H1 (cell line): ENCODE data around the gene HAUS2. TPM values are rescaled to one million over a fixed set of nuclear protein-coding genes. Genes with fewer than 3 reads are reported as not detected.

Experiments used
- CTCF ChIA-PET: fragments of 300-600 bp; sonication (Branson Sonifier 250); formaldehyde crosslinking; loops from one replicate; lab custom pipeline; 2021; ENCODE audit not compliant: partially characterized antibody; lab: Charles Lee
- POLR2A ChIA-PET: fragments of 300-600 bp; sonication (Branson Sonifier 250); formaldehyde crosslinking; loops from one replicate; lab custom pipeline; 2021; ENCODE audit warnings: inconsistent platforms; ENCODE audit not compliant: partially characterized antibody; lab: Charles Lee
- DNase-seq, 2 experiments: peaks; one replicate each; pipeline versions ENCODE4 v3.0.0 to v3.0.0-alpha.2; 2010 to 2022; ENCODE audit warnings: low spot score in 2 of 2, low read depth in 1 of 2, mixed read lengths in 1 of 2
- FAIRE-seq: peaks from 2 replicates; lab custom pipeline; 2011; peaks lifted over from hg19 to GRCh38; lab: Jason Lieb, UNC
- H2AFZ ChIP-seq: 2 replicates; pipeline ENCODE4 v1.8.1; 2012; ENCODE audit warnings: low read length, inconsistent platforms
- H2AK5ac ChIP-seq: 2 replicates; pipeline ENCODE4 v1.6.1; 2013; ENCODE audit warnings: low read depth, low read length
- H2BK120ac ChIP-seq: replicated peaks from 2 replicates; pipeline ENCODE3; 2013; ENCODE audit warnings: low read depth, low read length, inconsistent platforms
- H2BK12ac ChIP-seq: 2 replicates; pipeline ENCODE4 v1.6.1; 2013; ENCODE audit warnings: low read depth, low read length
- H2BK15ac ChIP-seq: 2 replicates; pipeline ENCODE4 v1.6.1; 2013; ENCODE audit warnings: low read length
- H2BK20ac ChIP-seq: 2 replicates; pipeline ENCODE4 v1.6.1; 2013; ENCODE audit warnings: low read length
- H2BK5ac ChIP-seq: 2 replicates; pipeline ENCODE4 v1.6.1; 2013; ENCODE audit warnings: low read depth, low read length
- H3K14ac ChIP-seq: 2 replicates; pipeline ENCODE4 v1.6.1; 2013; ENCODE audit warnings: inconsistent platforms; ENCODE audit not compliant: insufficient read length
- H3K18ac ChIP-seq: 2 replicates; pipeline ENCODE4 v1.6.1; 2013; ENCODE audit warnings: low read length; ENCODE audit errors: extremely low read depth
- H3K23ac ChIP-seq: 2 replicates; pipeline ENCODE4 v1.6.1; 2013; ENCODE audit warnings: inconsistent platforms; ENCODE audit not compliant: insufficient read length
- H3K23me2 ChIP-seq: 2 replicates; pipeline ENCODE4 v1.6.1; 2013; ENCODE audit warnings: low read depth, low read length
- H3K27ac ChIP-seq: 2 replicates; pipeline ENCODE4 v1.6.1; 2011; ENCODE audit warnings: low read depth, low read length, inconsistent platforms
- H3K27me3 ChIP-seq, 4 experiments: replicated peaks in 1 of 4; 1 replicate in 1 of 4; 2 replicates in 3 of 4; pipeline versions ENCODE4 v1.6.1 to v1.8.1; 2011 to 2013; ENCODE audit warnings: low read length in 3 of 4, mild to moderate bottlenecking in 3 of 4, inconsistent platforms in 2 of 4, mixed read lengths in 2 of 4, moderate library complexity in 1 of 4; ENCODE audit not compliant: control insufficient read depth in 3 of 4, insufficient read depth in 3 of 4; ENCODE audit errors: extremely low read depth in 1 of 4
- H3K36me3 ChIP-seq, 4 experiments: 2 replicates each; pipeline versions ENCODE4 v1.6.1 to v1.8.1; 2011 to 2013; ENCODE audit warnings: mild to moderate bottlenecking in 4 of 4, low read length in 3 of 4, moderate library complexity in 2 of 4, control low read depth in 1 of 4, inconsistent platforms in 1 of 4; ENCODE audit not compliant: insufficient read depth in 4 of 4, control insufficient read depth in 2 of 4
- H3K4ac ChIP-seq: replicated peaks from 2 replicates; pipeline ENCODE3; 2013; ENCODE audit warnings: low read length, low read depth, mixed read lengths, inconsistent platforms; ENCODE audit not compliant: insufficient read length
- H3K4me1 ChIP-seq, 4 experiments: replicated peaks in 1 of 4; 1 replicate in 1 of 4; 2 replicates in 3 of 4; pipeline versions ENCODE4 v1.6.1 to v1.8.1; 2011 to 2013; ENCODE audit warnings: low read length in 3 of 4, inconsistent platforms in 2 of 4, mixed read lengths in 1 of 4; ENCODE audit not compliant: insufficient read depth in 4 of 4, control insufficient read depth in 3 of 4
- H3K4me2 ChIP-seq, 2 experiments: 2 replicates each; pipeline versions ENCODE4 v1.6.1 to v1.8.1; 2011 to 2013; ENCODE audit warnings: low read depth in 2 of 2, low read length in 2 of 2, control low read depth in 1 of 2, inconsistent platforms in 1 of 2, mild to moderate bottlenecking in 1 of 2; ENCODE audit not compliant: insufficient read depth in 1 of 2
- H3K4me3 ChIP-seq, 4 experiments: fragments of 200-600, 300-600 bp in 1 of 4; sonication (generic), shearing (Covaris generic), sonication (Bioruptor Twin) in 1 of 4; 2 replicates each; pipeline versions ENCODE4 v1.5.1 to v1.8.1; 2011 to 2016; ENCODE audit warnings: low read length in 4 of 4, low read depth in 3 of 4, control low read depth in 2 of 4, inconsistent platforms in 2 of 4, mild to moderate bottlenecking in 2 of 4, mixed read lengths in 1 of 4, moderate library complexity in 1 of 4; ENCODE audit not compliant: insufficient read depth in 2 of 4; ENCODE audit errors: extremely low read depth in 1 of 4
- H3K56ac ChIP-seq: replicated peaks from 2 replicates; pipeline ENCODE3; 2013; ENCODE audit warnings: low read depth, mild to moderate bottlenecking, mixed read lengths, low read length, inconsistent platforms; ENCODE audit not compliant: insufficient read length
- H3K79me1 ChIP-seq: 2 replicates; pipeline ENCODE4 v1.6.1; 2013; ENCODE audit warnings: low read depth, low read length, control low read depth
- H3K79me2 ChIP-seq, 2 experiments: 2 replicates each; pipeline versions ENCODE4 v1.6.1 to v1.8.1; 2012 to 2013; ENCODE audit warnings: low read length in 2 of 2, mild to moderate bottlenecking in 2 of 2, inconsistent platforms in 1 of 2; ENCODE audit not compliant: insufficient read depth in 2 of 2, control insufficient read depth in 1 of 2
- H3K9ac ChIP-seq, 4 experiments: replicated peaks in 1 of 4; 1 replicate in 1 of 4; 2 replicates in 3 of 4; pipeline versions ENCODE4 v1.6.1 to v1.8.1; 2011 to 2013; ENCODE audit warnings: low read depth in 3 of 4, low read length in 3 of 4, control low read depth in 2 of 4, mild to moderate bottlenecking in 2 of 4, moderate library complexity in 2 of 4, inconsistent platforms in 1 of 4; ENCODE audit errors: extremely low read depth in 1 of 4
- H3K9me3 ChIP-seq, 2 experiments: 2 replicates each; pipeline versions ENCODE4 v1.6.1 to v1.8.1; 2012 to 2013; ENCODE audit warnings: mild to moderate bottlenecking in 2 of 2, moderate library complexity in 2 of 2, control low read depth in 1 of 2, inconsistent platforms in 1 of 2, low read depth in 1 of 2, low read length in 1 of 2, mixed read lengths in 1 of 2; ENCODE audit not compliant: insufficient read depth in 2 of 2
- H4K20me1 ChIP-seq, 2 experiments: replicated peaks in 1 of 2; 2 replicates each; pipeline versions ENCODE3 to v1.8.1; 2011 to 2013; ENCODE audit warnings: inconsistent platforms in 2 of 2, low read length in 2 of 2, mild to moderate bottlenecking in 1 of 2; ENCODE audit not compliant: insufficient read depth in 2 of 2, control insufficient read depth in 1 of 2
- H4K5ac ChIP-seq: 2 replicates; pipeline ENCODE4 v1.6.1; 2013; ENCODE audit warnings: low read length, low read depth, mixed read lengths, inconsistent platforms; ENCODE audit not compliant: insufficient read length
- H4K8ac ChIP-seq: 2 replicates; pipeline ENCODE4 v1.8.0; 2013; ENCODE audit warnings: mild to moderate bottlenecking, moderate library complexity, low read length, inconsistent platforms; ENCODE audit not compliant: insufficient read depth; ENCODE audit errors: extremely low read depth
- H4K91ac ChIP-seq: replicated peaks from 2 replicates; pipeline ENCODE3; 2013; ENCODE audit warnings: low read length, mixed read lengths, inconsistent platforms; ENCODE audit not compliant: insufficient read length
- ASH2L ChIP-seq: fragments of 200-600, 300-600 bp; sonication (generic); IDR thresholded peaks from one replicate; pipeline ENCODE4 v1.7.1; 2017; ENCODE audit warnings: low read length
- EGR1 ChIP-seq: IDR thresholded peaks from 2 replicates; pipeline ENCODE4 v1.6.1; 2011; ENCODE audit warnings: low read depth, low read length, borderline replicate concordance
- EZH2 ChIP-seq: fragments of 200-600 bp; sonication (generic); IDR thresholded peaks from 2 replicates; pipeline ENCODE4 v1.7.1; 2012; ENCODE audit warnings: low read depth, mild to moderate bottlenecking, moderate library complexity, low read length, inconsistent platforms; ENCODE audit not compliant: severe bottlenecking
- GABPA ChIP-seq: IDR thresholded peaks from 2 replicates; pipeline ENCODE4 v1.6.1; 2011; ENCODE audit warnings: mild to moderate bottlenecking, low read length, moderate library complexity, borderline replicate concordance; ENCODE audit not compliant: insufficient read depth
- GTF2F1 ChIP-seq: IDR thresholded peaks from 2 replicates; pipeline ENCODE4 v1.6.1; 2012; ENCODE audit warnings: low read depth, low read length, improper control_type of control experiment, borderline replicate concordance
- JUND ChIP-seq: IDR thresholded peaks from 2 replicates; pipeline ENCODE4 v1.6.1; 2011; ENCODE audit warnings: mild to moderate bottlenecking, improper control_type of control experiment, low read length
- NRF1 ChIP-seq: IDR thresholded peaks from 2 replicates; pipeline ENCODE4 v1.6.1; 2011; ENCODE audit warnings: mild to moderate bottlenecking, low read depth, low read length, improper control_type of control experiment
- SIX5 ChIP-seq: IDR thresholded peaks from 2 replicates; pipeline ENCODE4 v1.6.1; 2011; ENCODE audit warnings: mild to moderate bottlenecking, low read depth, low read length
- SP2 ChIP-seq: IDR thresholded peaks from 2 replicates; pipeline ENCODE4 v1.6.1; 2012; ENCODE audit warnings: mild to moderate bottlenecking, low read length, inconsistent platforms
- WGBS, 2 experiments: shearing (Covaris generic) in 1 of 2; methylation state at CpG; one replicate each; pipeline versions ENCODE4 v1.1.6 to v1.1.7; 2013 to 2015; ENCODE audit warnings: low lambda C conversion rate in 2 of 2, mixed read lengths in 2 of 2, inconsistent platforms in 1 of 2, low coverage in 1 of 2, missing lambda C conversion rate in 1 of 2; ENCODE audit not compliant: insufficient replicate concordance in 2 of 2, insufficient coverage in 1 of 2, insufficient read length in 1 of 2; ENCODE audit errors: extremely low coverage in 1 of 2, missing lambda C conversion rate in 1 of 2; 5-methylcytosine and 5-hydroxymethylcytosine counted together
- polyA plus RNA-seq, 7 experiments: library from polyadenylated mRNA; depleted of rRNA in 3 of 7; stranded (reverse) in 5 of 7; unstranded in 2 of 7; fragments of >200 nt in 5 of 7; fragments of 200-250 nt in 2 of 7; gene quantifications; 1 replicate in 5 of 7; 2 replicates in 1 of 7; 4 replicates in 1 of 7; pipeline versions ENCODE4 v1.2.1 to v1.2.3, GENCODE V29; 2011 to 2013; ENCODE audit warnings: missing spikeins in 2 of 7, mixed read lengths in 2 of 7
- total RNA-seq: library from RNA; stranded (reverse); fragmentation: NEBNext Ultra II Directional; extraction: Animal tissue kit (Norgen Biotek cat#: 25700); gene quantifications from 2 replicates; pipeline ENCODE4 v1.2.1, GENCODE V29; 2021
- TF ChIP-seq, protein P1 (sequence below): IDR thresholded peaks from 2 replicates; pipeline ENCODE4 v1.6.1; 2011; ENCODE audit warnings: low read length, improper control_type of control experiment
- TF ChIP-seq, protein P2 (sequence below), 3 experiments: IDR thresholded peaks; 1 replicate in 2 of 3; 2 replicates in 1 of 3; pipeline versions ENCODE4 v1.5.1 to v1.6.1; 2011; ENCODE audit warnings: low read length in 3 of 3, mild to moderate bottlenecking in 3 of 3, inconsistent platforms in 2 of 3, low read depth in 1 of 3, moderate library complexity in 1 of 3; ENCODE audit not compliant: insufficient read depth in 1 of 3; ENCODE audit errors: control extremely low read depth in 1 of 3

HAUS2 gene
- total and polyA plus RNA-seq, 2 of the 8 experiments (the other 6 are each of a cell fraction or from before 2014, with no cell fraction given): 12.1 to 33.5 TPM

DNA sequence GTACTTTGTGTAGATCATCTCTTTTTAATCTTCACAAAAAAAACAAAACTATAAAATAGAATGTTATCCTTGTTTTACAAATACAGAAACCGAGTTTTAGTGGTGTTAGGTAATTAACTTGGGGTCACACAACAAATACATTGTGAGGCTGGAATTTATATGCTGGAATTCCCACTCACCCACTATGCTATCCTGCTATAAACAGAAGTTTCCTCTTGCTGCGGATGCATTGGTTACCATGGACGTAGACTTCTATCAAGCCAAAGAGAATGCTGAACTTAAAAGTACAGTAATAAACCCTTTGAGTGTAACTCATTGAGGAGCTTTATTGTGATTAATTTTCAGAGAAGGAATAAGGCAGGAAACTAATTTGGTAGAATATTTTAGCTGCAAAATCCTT is 44.0 kb upstream of the HAUS2 start:
- Histone ChIP-seq H3K27me3 (no peaks in the 10 kb centered on the region), H3K18ac (no peak overlapping the region), H4K20me1 (no peaks in the 10 kb centered on the region), H4K8ac (no peak overlapping the region), H3K4me3 (no peak overlapping the region), H2BK5ac (no peak overlapping the region), H4K91ac (no peak overlapping the region), H3K23me2 (no peaks in the 10 kb centered on the region), H3K4ac (no peak overlapping the region), H3K9me3 (no peaks in the 10 kb centered on the region), H3K36me3 (no peaks in the 10 kb centered on the region), H2BK15ac (no peak overlapping the region), H3K27ac (no peak overlapping the region), H2BK20ac (no peak overlapping the region), H2BK12ac (no peak overlapping the region), H3K23ac (no peak overlapping the region), H4K5ac (no peak overlapping the region), H3K14ac (no peak overlapping the region), H2AK5ac (no peak overlapping the region), H3K9ac (no peak overlapping the region), H2AFZ (no peak overlapping the region), H3K56ac (no peak overlapping the region), H3K4me1 (no peaks in the 10 kb centered on the region; a peak in 2 of 7 replicates), H3K4me2 (no peak overlapping the region), H2BK120ac (no peak overlapping the region), H3K79me2 (peaks cover 0 to 45% of the 10 kb centered on the region in 2 experiments; a peak in 3 of 4 replicates), H3K79me1 (peaks cover 5% of the 10 kb centered on the region)
- FAIRE-seq (no peak), DNase-seq (no peak)
- 88% methylated on average over 3 of the region's 3 CpGs; no CpG with 5 or more reads in 1 of the 2 experiments for WGBS, 2 experiments
- CTCF ChIA-PET: interaction anchor here (0.5 to 2.4 kb wide), 6 partner anchors 145 to 1516 kb away, joined by 3 to 10 read pairs (median 4); no protein-coding TSS in a partner anchor
- POLR2A ChIA-PET: interaction anchor here (0.6 to 1.8 kb wide), 3 partner anchors 14 to 961 kb away, joined by 3 to 5 read pairs (median 4); partner anchors contain the start of genes RPAP1 and ZNF106
- TF ChIP-seq EGR1 (no peak), ASH2L (no peak), SP2 (no peak), JUND (no peak), GTF2F1 (no peak), EZH2 (no peak), NRF1 (no peak), GABPA (no peak), SIX5 (no peak)
- TF ChIP-seq, protein P1, sequence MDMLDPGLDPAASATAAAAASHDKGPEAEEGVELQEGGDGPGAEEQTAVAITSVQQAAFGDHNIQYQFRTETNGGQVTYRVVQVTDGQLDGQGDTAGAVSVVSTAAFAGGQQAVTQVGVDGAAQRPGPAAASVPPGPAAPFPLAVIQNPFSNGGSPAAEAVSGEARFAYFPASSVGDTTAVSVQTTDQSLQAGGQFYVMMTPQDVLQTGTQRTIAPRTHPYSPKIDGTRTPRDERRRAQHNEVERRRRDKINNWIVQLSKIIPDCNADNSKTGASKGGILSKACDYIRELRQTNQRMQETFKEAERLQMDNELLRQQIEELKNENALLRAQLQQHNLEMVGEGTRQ: no peak
- TF ChIP-seq, protein P2, sequence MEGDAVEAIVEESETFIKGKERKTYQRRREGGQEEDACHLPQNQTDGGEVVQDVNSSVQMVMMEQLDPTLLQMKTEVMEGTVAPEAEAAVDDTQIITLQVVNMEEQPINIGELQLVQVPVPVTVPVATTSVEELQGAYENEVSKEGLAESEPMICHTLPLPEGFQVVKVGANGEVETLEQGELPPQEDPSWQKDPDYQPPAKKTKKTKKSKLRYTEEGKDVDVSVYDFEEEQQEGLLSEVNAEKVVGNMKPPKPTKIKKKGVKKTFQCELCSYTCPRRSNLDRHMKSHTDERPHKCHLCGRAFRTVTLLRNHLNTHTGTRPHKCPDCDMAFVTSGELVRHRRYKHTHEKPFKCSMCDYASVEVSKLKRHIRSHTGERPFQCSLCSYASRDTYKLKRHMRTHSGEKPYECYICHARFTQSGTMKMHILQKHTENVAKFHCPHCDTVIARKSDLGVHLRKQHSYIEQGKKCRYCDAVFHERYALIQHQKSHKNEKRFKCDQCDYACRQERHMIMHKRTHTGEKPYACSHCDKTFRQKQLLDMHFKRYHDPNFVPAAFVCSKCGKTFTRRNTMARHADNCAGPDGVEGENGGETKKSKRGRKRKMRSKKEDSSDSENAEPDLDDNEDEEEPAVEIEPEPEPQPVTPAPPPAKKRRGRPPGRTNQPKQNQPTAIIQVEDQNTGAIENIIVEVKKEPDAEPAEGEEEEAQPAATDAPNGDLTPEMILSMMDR (IDR thresholded peaks at IDR 0.05; ENCODE audit: control extremely low read depth in 1 of 3, insufficient read depth in 1 of 3, low read depth in 1 of 3, low read length in 3 of 3): no peak
